Mesothelial cell of epicardium (in vitro differentiated cells): Measurements from ENCODE around the gene MPV17L2. TPM values are rescaled to one million over a fixed set of nuclear protein-coding genes. Genes with fewer than 3 reads are reported as not detected.

Experiments
- DNase-seq, 2 experiments: peaks; one replicate each; pipeline ENCODE4 v3.0.0; 2021; ENCODE audit warnings: low spot score in 2 of 2; ENCODE audit not compliant: unreplicated experiment in 2 of 2
- H3K27ac Mint-ChIP-seq: 2 replicates; pipeline ENCODE4 v1.8.0; 2021; ENCODE audit warnings: mixed read lengths
- H3K27me3 Mint-ChIP-seq: 2 replicates; pipeline ENCODE4 v1.8.0; 2021; ENCODE audit warnings: low read depth, mixed read lengths
- H3K36me3 Mint-ChIP-seq: 2 replicates; pipeline ENCODE4 v1.8.0; 2021; ENCODE audit warnings: mixed read lengths
- H3K4me1 Mint-ChIP-seq: 2 replicates; pipeline ENCODE4 v1.8.0; 2021; ENCODE audit warnings: mixed read lengths
- H3K4me3 Mint-ChIP-seq: 2 replicates; pipeline ENCODE4 v1.8.0; 2021; ENCODE audit warnings: mild to moderate bottlenecking, moderate library complexity, mixed read lengths
- H3K9me3 Mint-ChIP-seq: 2 replicates; pipeline ENCODE4 v1.8.0; 2021; ENCODE audit warnings: mixed read lengths
- CTCF ChIP-seq: fragments of 200-600 bp; sonication (generic); IDR thresholded peaks from one replicate; pipeline ENCODE4 v1.5.0; 2021; ENCODE audit warnings: antibody characterized with exemption; ENCODE audit not compliant: unreplicated experiment
- total RNA-seq: library from RNA; stranded (reverse); gene quantifications from 3 replicates; pipeline ENCODE4 v1.2.1, GENCODE V29; 2021

MPV17L2 gene
- total RNA-seq, 1 donor from 2014 or later: 8.2 TPM

GRCh38 chr19:18196511-18196845 lies 3.5 kb downstream of the MPV17L2 start:
- no peak overlapping the region for H3K4me3 Mint-ChIP-seq
- no peaks in the 10 kb centered on the region for H3K27me3 Mint-ChIP-seq
- no peak for TF ChIP-seq CTCF
- H3K4me1 Mint-ChIP-seq: peaks cover 17% of the 10 kb centered on the region
- no peak for DNase-seq
- no peak overlapping the region for H3K27ac Mint-ChIP-seq
- H3K9me3 Mint-ChIP-seq: no peaks in the 10 kb centered on the region
- H3K36me3 Mint-ChIP-seq: peaks cover 11% of the 10 kb centered on the region

- Mint-ChIP-seq H3K4me1 (peaks cover 15% of the 10 kb centered on the region), H3K9me3 (no peaks in the 10 kb centered on the region), H3K27me3 (no peaks in the 10 kb centered on the region), H3K36me3 (peaks cover 12% of the 10 kb centered on the region), H3K4me3 (no peak overlapping the region), H3K27ac (no peak overlapping the region)
- DNase-seq: no peak
- TF ChIP-seq CTCF: no peak
Measured at GRCh38 chr19:18197306-18197705, 4.3 kb downstream of the MPV17L2 start.

GRCh38 chr19:18197941-18198340 lies 4.9 kb downstream of the MPV17L2 start:
- peak overlapping the region; percentile 10 for H3K27ac Mint-ChIP-seq

GRCh38 chr19:18198374-18198773 lies 5.4 kb downstream of the MPV17L2 start:
- Mint-ChIP-seq H3K4me1 (peaks cover 18% of the 10 kb centered on the region), H3K4me3 (no peak overlapping the region), H3K27ac (peak overlapping the region; percentile 10), H3K36me3 (peaks cover 12% of the 10 kb centered on the region), H3K27me3 (no peaks in the 10 kb centered on the region), H3K9me3 (no peaks in the 10 kb centered on the region)
- no peak for DNase-seq
- no peak for TF ChIP-seq CTCF

More at GRCh38 chr19:18197941-18198340, 4.9 kb downstream of the MPV17L2 start:
- no peaks in the 10 kb centered on the region for H3K27me3 Mint-ChIP-seq
- no peak for TF ChIP-seq CTCF
- H3K4me3 Mint-ChIP-seq: no peak overlapping the region
- H3K9me3 Mint-ChIP-seq: no peaks in the 10 kb centered on the region
- DNase-seq: no peak
- H3K4me1 Mint-ChIP-seq: peaks cover 16% of the 10 kb centered on the region
- H3K36me3 Mint-ChIP-seq: peaks cover 12% of the 10 kb centered on the region

GRCh38 chr19:18202397-18202777 lies 9.4 kb downstream of the MPV17L2 start:
- Mint-ChIP-seq H3K9me3 (no peaks in the 10 kb centered on the region), H3K36me3 (peaks cover 12% of the 10 kb centered on the region), H3K27ac (no peak overlapping the region), H3K27me3 (no peaks in the 10 kb centered on the region), H3K4me3 (peak overlapping the region; percentile 55), H3K4me1 (peaks cover 19% of the 10 kb centered on the region)
- DNase-seq: no peak
- TF ChIP-seq CTCF: no peak

GRCh38 chr19:18202778-18203407 lies 9.9 kb downstream of the MPV17L2 start:
- no peak for TF ChIP-seq CTCF
- peaks cover 19% of the 10 kb centered on the region for H3K4me1 Mint-ChIP-seq
- H3K27me3 Mint-ChIP-seq: no peaks in the 10 kb centered on the region
- H3K4me3 Mint-ChIP-seq: peak overlapping the region; percentile 91
- DNase-seq: no peak
- peak overlapping the region; percentile 72 for H3K27ac Mint-ChIP-seq
- H3K9me3 Mint-ChIP-seq: no peaks in the 10 kb centered on the region
- peaks cover 11% of the 10 kb centered on the region for H3K36me3 Mint-ChIP-seq
